Common myeloid progenitor, CD34-positive (primary cell): Measurements from ENCODE around the gene TRPM1.

Experiments
- CTCF ChIA-PET: fragments of 350-600 bp; sonication (Branson Sonifier 250); formaldehyde crosslinking; loops from one replicate; lab custom pipeline; 2021; ENCODE audit warnings: antibody characterized with exemption; lab: Charles Lee
- POLR2A ChIA-PET: fragments of 350-600 bp; sonication (Branson Sonifier 250); formaldehyde crosslinking; loops from one replicate; lab custom pipeline; 2021; ENCODE audit warnings: antibody characterized with exemption; lab: Charles Lee
- DNase-seq, 3 donors: peaks; one replicate each; pipeline versions ENCODE4 v3.0.0 to v3.0.0-alpha.2; 2013
- H3K27ac ChIP-seq, 2 experiments: 1 replicate in 1 of 2; 2 replicates in 1 of 2; pipeline ENCODE4 v1.7.0; 2013; ENCODE audit warnings: inconsistent platforms in 2 of 2, low read length in 2 of 2, mild to moderate bottlenecking in 2 of 2, low read depth in 1 of 2, moderate library complexity in 1 of 2; ENCODE audit not compliant: severe bottlenecking in 2 of 2, insufficient read depth in 1 of 2, poor library complexity in 1 of 2
- H3K27me3 ChIP-seq, 5 experiments: replicated peaks in 2 of 5; 1 replicate in 3 of 5; 2 replicates in 2 of 5; pipeline versions ENCODE4 v1.6.1 to v1.7.0; 2013; ENCODE audit warnings: low read length in 4 of 5, mild to moderate bottlenecking in 2 of 5, moderate library complexity in 2 of 5, inconsistent platforms in 1 of 5; ENCODE audit not compliant: insufficient read depth in 5 of 5, control insufficient read depth in 4 of 5
- H3K36me3 ChIP-seq, 4 experiments: 1 replicate in 2 of 4; 2 replicates in 2 of 4; pipeline versions ENCODE4 v1.6.1 to v1.7.0; 2013; ENCODE audit warnings: low read length in 3 of 4, control low read depth in 1 of 4, mild to moderate bottlenecking in 1 of 4; ENCODE audit not compliant: control insufficient read depth in 4 of 4, insufficient read depth in 4 of 4
- H3K4me1 ChIP-seq, 4 experiments: 1 replicate in 3 of 4; 2 replicates in 1 of 4; pipeline versions ENCODE4 v1.6.1 to v1.7.1; 2013; ENCODE audit warnings: low read length in 3 of 4, mild to moderate bottlenecking in 3 of 4, control low read depth in 1 of 4, inconsistent platforms in 1 of 4, moderate library complexity in 1 of 4; ENCODE audit not compliant: control insufficient read depth in 4 of 4, insufficient read depth in 4 of 4; ENCODE audit errors: control extremely low read depth in 1 of 4
- H3K4me3 ChIP-seq, 7 experiments: 1 replicate in 4 of 7; 2 replicates in 3 of 7; pipeline versions ENCODE4 v1.5.1 to v1.7.0; 2013; ENCODE audit warnings: mild to moderate bottlenecking in 7 of 7, low read length in 6 of 7, moderate library complexity in 6 of 7, inconsistent platforms in 2 of 7, low read depth in 2 of 7, control low read depth in 1 of 7; ENCODE audit not compliant: insufficient read depth in 4 of 7, control insufficient read depth in 1 of 7; ENCODE audit errors: extremely low read depth in 1 of 7
- H3K9me3 ChIP-seq, 5 experiments: 1 replicate in 4 of 5; 2 replicates in 1 of 5; pipeline versions ENCODE4 v1.6.1 to v1.7.1; 2013; ENCODE audit warnings: low read length in 4 of 5, mild to moderate bottlenecking in 2 of 5, inconsistent platforms in 1 of 5, low read depth in 1 of 5, moderate library complexity in 1 of 5; ENCODE audit not compliant: control insufficient read depth in 4 of 5, insufficient read depth in 2 of 5; ENCODE audit errors: control extremely low read depth in 1 of 5
- WGBS: methylation state at CpG from one replicate; pipeline ENCODE4 v1.1.5; 2013; ENCODE audit not compliant: insufficient coverage; 5-methylcytosine and 5-hydroxymethylcytosine counted together

The TRPM1 gene

GRCh38 chr15:30985081-30985531, 116.4 kb downstream of the TRPM1 start:
- ChIA-PET CTCF (interaction anchor here (0.6 to 1.4 kb wide), 5 partner anchors 9 to 508 kb away, joined by 3 to 5 read pairs (median 4); no protein-coding TSS in a partner anchor), POLR2A (no interaction called here)
- no peak for DNase-seq
- Histone ChIP-seq H3K4me3 (no peak overlapping the region), H3K27ac (no peak overlapping the region), H3K27me3 (no peaks in the 10 kb centered on the region), H3K36me3 (peaks cover 8 to 45% (median 29%) of the 10 kb centered on the region in 4 experiments), H3K4me1 (peaks cover 4 to 20% (median 12%) of the 10 kb centered on the region in 4 experiments), H3K9me3 (no peaks in the 10 kb centered on the region)
- WGBS: 56% methylated on average over 3 of the region's 3 CpGs

- H3K36me3 ChIP-seq: peaks cover 8 to 49% (median 30%) of the 10 kb centered on the region in 4 experiments
- 90% methylated on average over 2 of the region's 6 CpGs for WGBS
- ChIA-PET POLR2A (no interaction called here), CTCF (interaction anchor here (1.1 to 1.4 kb wide), 4 partner anchors 9 to 144 kb away, joined by 3 to 5 read pairs (median 4); no protein-coding TSS in a partner anchor)
- H3K9me3 ChIP-seq: no peaks in the 10 kb centered on the region
- no peak for DNase-seq
- peaks cover 6 to 21% (median 13%) of the 10 kb centered on the region in 4 experiments for H3K4me1 ChIP-seq
- no peaks in the 10 kb centered on the region for H3K27me3 ChIP-seq
- H3K27ac ChIP-seq: no peak overlapping the region
- no peak overlapping the region for H3K4me3 ChIP-seq
Measured at GRCh38 chr15:30984542-30984941, 117.0 kb downstream of the TRPM1 start.

GRCh38 chr15:30984118-30984517, 117.4 kb downstream of the TRPM1 start:
- peaks cover 7 to 22% (median 16%) of the 10 kb centered on the region in 4 experiments for H3K4me1 ChIP-seq

GRCh38 chr15:30979457-30979856, 122.1 kb downstream of the TRPM1 start:
- peaks cover 3 to 33% (median 17%) of the 10 kb centered on the region in 4 experiments for H3K36me3 ChIP-seq
- no peaks in the 10 kb centered on the region for H3K27me3 ChIP-seq
- 77% methylated on average over 4 of the region's 5 CpGs for WGBS
- H3K27ac ChIP-seq: no peak overlapping the region
- no peaks in the 10 kb centered on the region for H3K9me3 ChIP-seq
- no peak overlapping the region for H3K4me3 ChIP-seq
- DNase-seq: peak; percentile 6 to 60 (median 57)
- peaks cover 11 to 12% (median 12%) of the 10 kb centered on the region in 4 experiments for H3K4me1 ChIP-seq
- ChIA-PET POLR2A (interaction anchor here (0.6 to 0.8 kb wide), 2 partner anchors 9 to 94 kb away, joined by 3 to 6 read pairs; no protein-coding TSS in a partner anchor), CTCF (no interaction called here)

More at GRCh38 chr15:30984118-30984517, 117.4 kb downstream of the TRPM1 start:
- 94% methylated on average over 2 of the region's 3 CpGs for WGBS
- ChIA-PET CTCF (interaction anchor here (1.1 to 1.3 kb wide), 3 partner anchors 18 to 145 kb away, joined by 3 to 5 read pairs (median 4); no protein-coding TSS in a partner anchor), POLR2A (no interaction called here)
- no peak for DNase-seq
- H3K27me3 ChIP-seq: no peaks in the 10 kb centered on the region
- no peaks in the 10 kb centered on the region for H3K9me3 ChIP-seq
- H3K27ac ChIP-seq: no peak overlapping the region
- peaks cover 8 to 49% (median 31%) of the 10 kb centered on the region in 4 experiments for H3K36me3 ChIP-seq
- no peak overlapping the region for H3K4me3 ChIP-seq

- ChIA-PET CTCF (interaction anchor here (1.6 to 3.6 kb wide), 2 partner anchors 10 to 151 kb away, joined by 4 to 12 read pairs; no protein-coding TSS in a partner anchor), POLR2A (interaction anchor here (0.9 kb wide), 2 partner anchors 13 to 32 kb away, joined by 3 read pairs; partner anchors contain the start of gene MTMR10)
- Histone ChIP-seq H3K4me3 (no peak overlapping the region), H3K27ac (no peak overlapping the region), H3K9me3 (no peaks in the 10 kb centered on the region), H3K4me1 (peaks cover 11 to 12% (median 12%) of the 10 kb centered on the region in 4 experiments), H3K36me3 (peaks cover 12 to 34% (median 22%) of the 10 kb centered on the region in 4 experiments), H3K27me3 (no peaks in the 10 kb centered on the region)
- DNase-seq: peak in 2 of 3 donors; percentile 57 to 79
Measured at GRCh38 chr15:30978328-30978727, 123.2 kb downstream of the TRPM1 start.

GRCh38 chr15:30974112-30974511, 127.4 kb downstream of the TRPM1 start:
- Histone ChIP-seq H3K9me3 (no peaks in the 10 kb centered on the region), H3K36me3 (peaks cover 16 to 33% (median 26%) of the 10 kb centered on the region in 4 experiments), H3K4me1 (peaks cover 0 to 4% (median 2%) of the 10 kb centered on the region in 4 experiments), H3K4me3 (no peak overlapping the region), H3K27me3 (no peaks in the 10 kb centered on the region), H3K27ac (no peak overlapping the region)
- ChIA-PET CTCF (no interaction called here), POLR2A (no interaction called here)
- 100% methylated on average over 1 of the region's 5 CpGs for WGBS
- no peak for DNase-seq

GRCh38 chr15:30973379-30973778, 128.1 kb downstream of the TRPM1 start:
- H3K27me3 ChIP-seq: no peaks in the 10 kb centered on the region
- 97% methylated on average over 4 of the region's 4 CpGs for WGBS
- no peaks in the 10 kb centered on the region for H3K4me1 ChIP-seq
- ChIA-PET POLR2A (no interaction called here), CTCF (interaction anchor here (0.6 to 0.9 kb wide), 2 partner anchors 78 to 302 kb away, joined by 3 read pairs; no protein-coding TSS in a partner anchor)
- H3K36me3 ChIP-seq: peaks cover 16 to 33% (median 26%) of the 10 kb centered on the region in 4 experiments
- no peak for DNase-seq
- H3K4me3 ChIP-seq: peak overlapping the region in 1 of 7 experiments; percentile 19
- H3K27ac ChIP-seq: no peak overlapping the region
- H3K9me3 ChIP-seq: no peaks in the 10 kb centered on the region
